Omental fat pad (tissue), 4 donors: ENCODE data around the gene SYNE2. TPM values are rescaled to one million over a fixed set of nuclear protein-coding genes. Genes with fewer than 3 reads are reported as not detected.
A peak's percentile ranks its signal among the peaks of the same experiment; 100 is the strongest.

Experiments used
- ATAC-seq: fragments of 150-250 bp; one replicate; pipeline ENCODE4 v1.9.1; 2016; ENCODE audit warnings: mild to moderate bottlenecking, moderate library complexity; ENCODE audit not compliant: low FRiP score
- DNase-seq: peaks from one replicate; pipeline ENCODE4 v3.0.0-alpha.2; 2019; ENCODE audit warnings: low spot score
- total RNA-seq, 4 donors: library from RNA; depleted of rRNA; stranded (reverse); fragments of >200 nt; gene quantifications; one replicate each; pipeline ENCODE4 v1.1.0, GENCODE V29; 2016
- TF ChIP-seq, protein P1 (sequence below), 3 donors: fragments of 450-650 bp; IDR thresholded peaks; one replicate each; pipeline ENCODE4 v1.5.1; 2016 to 2017; ENCODE audit warnings: antibody characterized with exemption in 3 of 3, mild to moderate bottlenecking in 3 of 3, moderate library complexity in 2 of 3

The SYNE2 gene
- total RNA-seq, 4 donors from 2014 or later: 162 to 274 (median 207) TPM

DNA sequence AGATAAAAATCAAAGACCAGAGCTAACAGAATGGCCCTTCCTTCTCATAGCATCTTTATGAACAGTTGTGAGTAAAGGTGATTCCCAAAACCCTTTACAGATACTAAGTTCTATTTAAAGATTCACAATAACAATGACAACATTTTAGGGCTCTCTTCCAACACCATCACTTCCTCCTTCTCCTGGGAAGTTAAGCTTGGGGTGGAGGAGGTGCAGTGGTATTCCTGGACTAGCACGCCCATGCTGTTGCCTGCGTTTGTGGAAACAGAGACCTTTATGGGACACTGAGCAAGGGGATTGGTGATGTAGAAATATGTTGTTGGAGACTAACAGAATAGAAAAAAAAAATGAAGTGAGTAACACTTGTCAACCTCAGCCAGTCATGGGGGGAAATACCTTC is 22.5 kb downstream of the SYNE2 start:
- DNase-seq: no peak
- peak; percentile 46 for ATAC-seq
- TF ChIP-seq, protein P1, sequence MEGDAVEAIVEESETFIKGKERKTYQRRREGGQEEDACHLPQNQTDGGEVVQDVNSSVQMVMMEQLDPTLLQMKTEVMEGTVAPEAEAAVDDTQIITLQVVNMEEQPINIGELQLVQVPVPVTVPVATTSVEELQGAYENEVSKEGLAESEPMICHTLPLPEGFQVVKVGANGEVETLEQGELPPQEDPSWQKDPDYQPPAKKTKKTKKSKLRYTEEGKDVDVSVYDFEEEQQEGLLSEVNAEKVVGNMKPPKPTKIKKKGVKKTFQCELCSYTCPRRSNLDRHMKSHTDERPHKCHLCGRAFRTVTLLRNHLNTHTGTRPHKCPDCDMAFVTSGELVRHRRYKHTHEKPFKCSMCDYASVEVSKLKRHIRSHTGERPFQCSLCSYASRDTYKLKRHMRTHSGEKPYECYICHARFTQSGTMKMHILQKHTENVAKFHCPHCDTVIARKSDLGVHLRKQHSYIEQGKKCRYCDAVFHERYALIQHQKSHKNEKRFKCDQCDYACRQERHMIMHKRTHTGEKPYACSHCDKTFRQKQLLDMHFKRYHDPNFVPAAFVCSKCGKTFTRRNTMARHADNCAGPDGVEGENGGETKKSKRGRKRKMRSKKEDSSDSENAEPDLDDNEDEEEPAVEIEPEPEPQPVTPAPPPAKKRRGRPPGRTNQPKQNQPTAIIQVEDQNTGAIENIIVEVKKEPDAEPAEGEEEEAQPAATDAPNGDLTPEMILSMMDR (IDR thresholded peaks at IDR 0.05): no peak

DNA sequence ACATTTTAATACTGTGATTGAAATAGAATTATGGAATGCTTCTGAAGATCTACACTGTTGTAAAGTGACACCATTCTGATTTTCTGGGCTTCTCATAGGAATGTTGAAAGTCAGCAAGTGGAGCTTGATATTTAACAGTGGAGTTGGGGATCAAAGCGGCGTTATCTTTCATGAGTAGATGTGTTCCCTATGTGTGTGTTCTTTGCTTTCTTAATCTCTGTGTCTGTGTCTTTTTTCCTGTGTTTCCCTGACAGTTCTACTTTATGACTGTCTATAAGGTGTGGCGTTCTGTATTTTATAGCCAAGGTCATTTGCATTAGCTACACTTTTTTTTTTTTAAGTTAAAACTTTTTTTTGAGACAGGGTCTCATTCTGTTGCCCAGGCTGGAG is 24.7 kb downstream of the SYNE2 start:
- ATAC-seq (no peak), DNase-seq (no peak)
- TF ChIP-seq, protein P1 (IDR thresholded peaks at IDR 0.05): no peak

DNA sequence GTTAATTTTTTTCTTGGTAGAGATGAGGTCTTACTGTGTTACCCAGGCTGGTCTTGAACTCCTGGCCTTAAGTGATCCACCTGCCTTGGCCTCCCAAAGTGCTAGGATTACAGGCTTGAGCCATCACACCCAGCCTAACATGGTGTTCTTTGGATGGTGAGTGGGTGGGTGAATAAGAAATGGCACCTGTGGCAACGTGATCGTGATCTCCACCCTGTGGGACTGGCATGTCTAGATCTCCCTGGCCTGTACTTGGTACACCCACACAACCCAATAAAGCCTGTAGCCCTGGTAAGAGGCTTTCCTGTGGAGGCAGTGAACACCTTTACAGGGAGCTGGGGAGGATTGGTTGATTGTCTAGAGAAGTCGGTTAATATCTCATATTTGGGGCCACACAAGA is 25.2 kb downstream of the SYNE2 start:
- DNase-seq: no peak
- TF ChIP-seq, protein P1 (IDR thresholded peaks at IDR 0.05): no peak
- ATAC-seq: no peak

DNA sequence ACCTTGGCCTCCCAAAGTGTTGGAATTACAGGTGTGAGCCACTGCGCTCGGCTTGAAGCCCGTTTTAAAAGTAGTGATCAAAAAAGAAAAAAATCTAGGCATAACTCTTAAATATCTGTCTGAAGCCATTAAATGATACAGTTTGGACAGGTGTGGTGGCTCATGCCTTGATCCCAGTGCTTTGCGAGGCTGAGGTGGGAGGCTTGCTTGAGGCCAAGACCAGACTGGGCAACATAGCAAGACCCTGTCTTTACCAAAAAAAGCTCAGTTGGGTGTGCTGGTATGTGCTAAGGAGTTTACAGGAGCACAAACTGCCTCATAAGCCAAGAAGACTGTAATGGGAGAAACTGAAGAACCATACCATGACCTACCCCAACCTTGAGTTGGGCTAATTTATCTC is 26.0 kb downstream of the SYNE2 start:
- DNase-seq (no peak), ATAC-seq (no peak)
- TF ChIP-seq, protein P1 (IDR thresholded peaks at IDR 0.05): no peak

DNA sequence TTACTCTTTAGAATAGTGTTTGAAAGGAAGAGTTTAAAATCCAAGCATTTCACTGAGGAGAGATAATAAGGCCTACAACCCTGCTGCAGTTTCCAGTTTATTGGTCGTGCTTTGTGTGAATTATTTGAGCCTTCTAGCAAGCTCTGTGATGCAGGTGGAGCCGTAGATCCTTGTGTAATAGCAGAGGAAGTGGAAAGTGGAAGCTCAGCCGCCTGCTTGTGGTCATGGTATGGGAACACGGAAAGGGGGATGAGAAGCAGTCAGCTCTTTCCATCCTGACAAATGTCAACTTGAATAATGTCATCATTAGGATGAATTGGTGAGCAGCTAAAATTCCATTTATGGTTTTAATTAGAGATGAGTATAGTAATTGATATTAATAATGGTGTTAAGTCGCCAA is 29.1 kb downstream of the SYNE2 start:
- ATAC-seq: no peak
- no peak for DNase-seq
- TF ChIP-seq, protein P1 (IDR thresholded peaks at IDR 0.05): no peak

- TF ChIP-seq, protein P1 (IDR thresholded peaks at IDR 0.05): no peak
- ATAC-seq (no peak), DNase-seq (no peak)
Measured at GRCh38 chr14:63887899-63888298, 35.1 kb downstream of the SYNE2 start.

DNA sequence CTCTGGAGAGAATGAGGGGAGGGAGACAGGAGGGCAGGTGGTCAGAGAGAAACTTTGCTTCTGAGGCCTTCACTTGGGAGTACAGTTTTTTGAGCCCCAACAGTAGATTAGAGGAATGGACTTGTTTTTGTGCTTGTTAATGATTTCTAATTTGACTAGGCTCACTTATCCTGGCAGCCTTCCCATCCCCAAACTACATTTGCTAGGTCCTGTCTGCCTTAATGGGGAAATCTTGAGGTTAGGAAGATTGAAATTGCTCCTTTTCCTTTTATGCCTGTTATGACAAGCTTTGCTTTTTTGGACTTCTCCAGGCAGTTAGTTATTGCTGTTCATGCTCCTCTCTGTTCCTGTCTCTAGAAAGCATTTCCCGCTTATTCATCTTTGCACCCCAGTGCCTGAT is 37.7 kb downstream of the SYNE2 start:
- DNase-seq: no peak
- TF ChIP-seq, protein P1 (IDR thresholded peaks at IDR 0.05): no peak
- ATAC-seq: no peak
